Subcutaneous abdominal adipose tissue (tissue), 5 donors: ENCODE data around the gene ADARB2.

ENCODE experiments used
- H3K27ac ChIP-seq: one replicate; pipeline ENCODE4 v1.7.0; 2013; ENCODE audit warnings: low read depth, mild to moderate bottlenecking, inconsistent platforms, low read length, moderate library complexity
- H3K27me3 ChIP-seq, 5 donors: one replicate each; pipeline ENCODE4 v1.7.0; 2013; ENCODE audit warnings: low read length in 5 of 5, inconsistent platforms in 1 of 5; ENCODE audit not compliant: control insufficient read depth in 5 of 5, insufficient read depth in 4 of 5
- H3K36me3 ChIP-seq, 5 donors: one replicate each; pipeline ENCODE4 v1.7.0; 2013; ENCODE audit warnings: low read length in 5 of 5; ENCODE audit not compliant: control insufficient read depth in 5 of 5, insufficient read depth in 5 of 5
- H3K4me1 ChIP-seq, 5 donors: one replicate each; pipeline ENCODE4 v1.7.0; 2013; ENCODE audit warnings: low read length in 5 of 5, mild to moderate bottlenecking in 3 of 5, moderate library complexity in 1 of 5; ENCODE audit not compliant: control insufficient read depth in 5 of 5, insufficient read depth in 5 of 5
- H3K4me3 ChIP-seq, 5 donors: one replicate each; pipeline ENCODE4 v1.7.0; 2013; ENCODE audit warnings: low read length in 5 of 5, low read depth in 1 of 5
- H3K9ac ChIP-seq, 5 donors: one replicate each; pipeline ENCODE4 v1.7.0; 2013; ENCODE audit warnings: low read length in 5 of 5, mild to moderate bottlenecking in 4 of 5, moderate library complexity in 3 of 5
- H3K9me3 ChIP-seq, 5 donors: one replicate each; pipeline ENCODE4 v1.7.0; 2013; ENCODE audit warnings: low read length in 5 of 5; ENCODE audit not compliant: control insufficient read depth in 5 of 5
- donor health status: healthy.
- donor health status: healthy.
- donor health status: healthy.
- donor health status: healthy.
- donor health status: healthy.

The ADARB2 gene

DNA sequence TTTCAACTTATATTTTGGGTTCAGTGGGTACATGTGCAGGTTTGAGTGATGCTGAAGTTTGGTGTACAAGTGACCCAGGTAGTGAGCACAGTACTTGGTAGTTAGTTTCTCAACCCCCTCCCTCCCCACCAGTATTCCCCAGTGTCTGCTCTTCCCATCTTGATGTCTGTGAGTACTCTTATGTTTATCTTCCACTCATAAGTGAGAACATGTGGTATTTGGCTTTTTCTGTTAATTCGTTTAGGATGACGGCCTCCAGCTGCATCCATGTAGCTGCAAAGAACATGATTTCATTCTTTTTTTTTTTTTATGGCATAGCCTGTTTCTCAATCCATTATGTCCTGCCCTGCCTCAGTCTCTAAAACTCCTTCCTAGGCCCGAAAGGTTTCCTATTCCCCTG, 459.0 kb downstream of the ADARB2 start:
- Histone ChIP-seq H3K36me3 (no peaks in the 10 kb centered on the region), H3K9ac (no peak overlapping the region), H3K9me3 (no peaks in the 10 kb centered on the region), H3K4me1 (no peaks in the 10 kb centered on the region), H3K27ac (no peak overlapping the region), H3K4me3 (no peak overlapping the region), H3K27me3 (peaks cover 0 to 4% (median 0%) of the 10 kb centered on the region in 5 donors)

DNA sequence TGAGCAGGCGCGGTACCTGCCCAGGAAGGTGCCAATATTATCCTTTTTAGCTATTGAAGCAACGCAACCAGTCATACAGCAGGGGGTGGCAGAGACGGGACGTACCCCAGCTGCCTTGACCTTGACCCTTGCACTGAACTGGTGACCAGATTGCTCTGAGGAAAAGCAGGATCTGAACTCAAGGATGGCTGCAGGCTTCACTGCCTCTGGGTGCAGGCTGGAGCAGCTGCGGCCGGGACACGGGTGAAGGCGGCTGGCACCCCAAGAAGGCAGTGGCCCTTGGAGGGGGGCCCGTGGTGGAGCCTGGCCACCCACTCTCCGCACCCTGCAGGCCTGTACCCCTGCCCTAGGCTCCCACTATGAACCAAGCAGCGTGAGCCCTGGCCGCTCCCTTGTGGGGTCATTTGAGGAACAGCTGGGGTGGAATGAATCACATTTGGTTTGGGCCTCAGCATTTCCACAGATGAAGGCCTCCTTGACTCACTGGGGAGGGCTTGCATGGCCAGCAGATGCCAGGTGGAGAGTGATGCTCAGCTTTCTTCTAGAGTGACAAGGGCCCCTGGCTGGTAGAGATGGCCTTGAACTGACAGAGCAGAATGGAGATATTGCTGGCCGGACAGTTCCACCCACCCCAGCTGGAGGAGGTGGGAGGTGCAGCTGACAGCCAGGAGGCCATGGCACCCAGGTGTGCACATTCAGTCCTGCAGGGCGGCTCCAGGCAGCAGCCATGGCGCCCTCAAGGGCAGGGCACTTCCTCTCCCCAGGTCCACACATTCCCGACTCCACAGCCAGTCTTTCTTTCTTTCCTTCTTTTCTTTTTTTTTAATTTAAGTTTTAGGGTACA, 462.4 kb downstream of the ADARB2 start:
- H3K27ac ChIP-seq = no peak overlapping the region
- no peak overlapping the region for H3K9ac ChIP-seq
- no peaks in the 10 kb centered on the region for H3K4me1 ChIP-seq
- H3K36me3 ChIP-seq = no peaks in the 10 kb centered on the region
- no peaks in the 10 kb centered on the region for H3K9me3 ChIP-seq
- H3K27me3 ChIP-seq = peaks cover 0 to 4% (median 2%) of the 10 kb centered on the region in 5 donors
- H3K4me3 ChIP-seq = no peak overlapping the region

DNA sequence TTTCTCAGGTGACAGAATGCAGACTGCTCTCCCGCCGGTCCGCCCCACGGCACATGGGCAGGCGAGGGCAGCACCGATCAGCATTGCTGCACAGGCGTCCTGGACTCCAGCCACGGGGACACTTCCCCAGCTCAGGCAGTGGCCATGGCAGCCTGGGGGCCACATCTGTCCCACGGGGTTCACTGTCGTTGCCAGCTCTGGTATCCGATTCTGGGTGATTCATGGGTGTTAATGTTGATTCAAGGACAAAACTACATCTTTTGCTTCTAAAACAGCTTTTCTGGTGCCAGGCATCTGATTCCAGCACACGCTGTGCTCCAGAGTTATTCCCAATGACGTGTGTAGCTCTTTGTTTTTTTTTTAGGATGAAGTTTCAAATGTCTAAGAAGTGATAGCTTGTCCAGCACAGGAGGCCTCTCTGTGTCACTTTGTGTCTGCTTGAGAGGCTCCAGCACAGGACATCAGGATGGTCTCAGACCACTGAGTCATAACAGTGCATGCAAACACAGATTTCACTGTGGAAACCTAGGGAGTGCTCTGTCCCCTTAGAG, 463.1 kb downstream of the ADARB2 start:
- H3K9ac ChIP-seq = no peak overlapping the region
- H3K27me3 ChIP-seq = peaks cover 0 to 4% (median 2%) of the 10 kb centered on the region in 5 donors
- no peak overlapping the region for H3K4me3 ChIP-seq
- no peaks in the 10 kb centered on the region for H3K36me3 ChIP-seq
- H3K4me1 ChIP-seq = no peaks in the 10 kb centered on the region
- H3K27ac ChIP-seq = no peak overlapping the region
- H3K9me3 ChIP-seq = no peaks in the 10 kb centered on the region

DNA sequence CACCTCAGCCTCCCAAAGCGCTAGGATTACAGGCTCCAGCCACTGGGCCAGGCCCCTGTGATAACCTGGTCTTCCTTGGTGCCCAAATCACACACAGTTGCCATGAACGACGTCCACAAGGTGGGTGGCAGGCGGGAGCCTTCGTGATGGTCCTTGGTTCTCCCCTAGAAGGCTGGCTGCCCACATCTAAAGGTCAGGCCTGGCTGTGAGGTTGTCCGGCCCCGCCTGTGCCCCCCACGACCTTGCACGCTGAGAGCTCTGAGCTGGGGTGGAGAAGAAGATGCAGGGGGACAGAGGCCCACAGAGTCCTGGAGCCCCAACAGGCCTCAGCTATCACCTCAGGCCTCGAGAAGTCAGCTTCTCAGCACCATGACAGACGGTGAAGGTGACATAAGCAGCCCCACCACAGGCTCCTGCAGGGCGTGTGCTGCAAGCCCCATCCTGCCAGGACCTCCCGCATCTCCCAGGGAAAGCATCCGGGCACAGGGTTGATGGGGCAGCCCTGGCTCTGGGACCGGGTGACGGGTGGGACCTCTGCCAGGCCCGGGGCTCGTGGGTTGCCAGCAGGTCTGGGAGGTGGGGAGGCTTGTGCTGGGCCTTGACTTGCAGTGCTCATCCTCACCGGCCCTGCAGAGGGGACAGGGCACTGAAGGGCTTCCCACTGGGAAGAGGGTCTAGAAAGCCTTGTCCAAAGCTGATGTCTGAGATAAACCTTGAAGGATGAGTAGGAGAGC, 463.8 kb downstream of the ADARB2 start:
- Histone ChIP-seq H3K27me3 (peaks cover 0 to 4% (median 2%) of the 10 kb centered on the region in 5 donors), H3K36me3 (no peaks in the 10 kb centered on the region), H3K9me3 (no peaks in the 10 kb centered on the region), H3K4me3 (no peak overlapping the region), H3K27ac (no peak overlapping the region), H3K4me1 (no peaks in the 10 kb centered on the region), H3K9ac (no peak overlapping the region)

DNA sequence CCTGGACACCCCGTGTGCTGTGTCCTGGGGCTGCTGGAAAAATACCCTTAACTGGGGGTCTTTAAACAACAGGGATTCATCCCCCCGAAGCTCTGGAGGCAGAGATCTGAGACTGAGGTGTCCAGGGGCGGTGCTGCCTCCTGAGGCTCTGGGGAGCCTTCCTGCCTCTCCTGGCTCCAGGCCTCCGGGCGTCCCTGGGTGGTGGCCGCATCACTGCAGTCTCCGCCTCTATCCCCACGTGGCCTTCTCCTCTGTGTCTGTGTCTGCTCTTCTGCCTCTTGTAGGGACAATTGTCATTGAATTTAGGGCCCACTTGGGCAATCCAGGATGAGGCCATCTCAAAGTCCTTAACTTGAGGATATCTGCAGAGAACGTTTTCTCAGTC, 464.6 kb downstream of the ADARB2 start:
- Histone ChIP-seq H3K9ac (no peak overlapping the region), H3K9me3 (no peaks in the 10 kb centered on the region), H3K4me3 (no peak overlapping the region), H3K4me1 (no peaks in the 10 kb centered on the region), H3K27me3 (peaks cover 0 to 4% (median 2%) of the 10 kb centered on the region in 5 donors), H3K27ac (no peak overlapping the region), H3K36me3 (no peaks in the 10 kb centered on the region)

DNA sequence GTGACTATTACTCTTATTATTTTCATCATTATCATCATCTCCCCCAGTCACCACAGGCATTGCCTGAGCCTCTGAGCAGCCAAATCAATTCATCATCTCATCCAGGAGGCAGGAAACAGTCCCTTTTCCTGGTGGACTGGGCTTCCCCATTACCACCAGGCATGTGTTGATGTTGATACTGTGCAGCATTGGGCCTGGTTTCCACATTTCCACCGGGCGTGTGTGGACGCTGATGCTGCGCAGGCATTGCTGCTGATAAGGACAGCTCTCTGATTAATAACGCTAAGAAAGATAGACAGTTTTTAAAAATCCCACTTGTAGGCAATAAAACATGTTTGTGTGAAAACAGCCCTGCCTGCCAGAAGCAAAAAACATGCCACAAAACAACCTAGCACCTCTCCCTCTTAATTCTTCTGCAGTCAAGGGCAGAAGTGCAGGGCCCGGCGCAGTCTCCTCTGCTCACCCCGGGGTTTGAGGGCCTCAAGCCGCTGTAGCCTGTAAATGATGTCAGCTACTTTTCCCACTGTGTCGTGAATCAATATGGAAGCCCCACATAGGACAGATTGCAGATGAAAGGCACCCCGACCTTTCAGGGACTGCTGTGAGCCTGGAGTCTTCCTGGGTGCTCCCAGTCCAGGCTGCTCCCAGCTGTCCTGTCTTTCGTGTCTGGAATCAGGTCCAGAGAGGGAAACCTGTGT, 465.1 kb downstream of the ADARB2 start:
- peaks cover 0 to 4% (median 2%) of the 10 kb centered on the region in 5 donors for H3K27me3 ChIP-seq
- H3K27ac ChIP-seq = no peak overlapping the region
- H3K36me3 ChIP-seq = no peaks in the 10 kb centered on the region
- H3K9ac ChIP-seq = no peak overlapping the region
- no peaks in the 10 kb centered on the region for H3K9me3 ChIP-seq
- no peaks in the 10 kb centered on the region for H3K4me1 ChIP-seq
- no peak overlapping the region for H3K4me3 ChIP-seq

DNA sequence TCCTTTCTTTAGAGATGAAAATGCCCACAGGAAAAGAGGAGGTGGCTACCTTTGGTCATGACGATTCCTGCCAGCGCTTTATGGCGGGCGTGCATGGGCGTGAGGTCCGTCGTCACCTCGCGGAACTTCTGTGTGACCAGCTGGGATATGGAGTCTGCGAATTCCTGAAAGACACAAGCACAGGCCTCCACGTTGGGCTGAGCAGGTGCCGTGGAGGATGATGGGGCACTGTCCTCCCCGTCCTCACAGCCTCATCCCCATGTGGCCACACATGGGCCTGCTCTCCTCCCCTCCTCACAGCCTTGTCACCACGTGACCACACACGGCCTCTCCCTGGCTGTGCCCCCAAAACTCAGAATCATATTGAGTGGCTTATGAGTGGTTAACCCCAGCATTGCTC, 466.4 kb downstream of the ADARB2 start:
- H3K36me3 ChIP-seq = no peaks in the 10 kb centered on the region
- peaks cover 0 to 4% (median 2%) of the 10 kb centered on the region in 5 donors for H3K27me3 ChIP-seq
- H3K27ac ChIP-seq = no peak overlapping the region
- no peak overlapping the region for H3K9ac ChIP-seq
- H3K4me3 ChIP-seq = no peak overlapping the region
- H3K4me1 ChIP-seq = no peaks in the 10 kb centered on the region
- H3K9me3 ChIP-seq = no peaks in the 10 kb centered on the region

DNA sequence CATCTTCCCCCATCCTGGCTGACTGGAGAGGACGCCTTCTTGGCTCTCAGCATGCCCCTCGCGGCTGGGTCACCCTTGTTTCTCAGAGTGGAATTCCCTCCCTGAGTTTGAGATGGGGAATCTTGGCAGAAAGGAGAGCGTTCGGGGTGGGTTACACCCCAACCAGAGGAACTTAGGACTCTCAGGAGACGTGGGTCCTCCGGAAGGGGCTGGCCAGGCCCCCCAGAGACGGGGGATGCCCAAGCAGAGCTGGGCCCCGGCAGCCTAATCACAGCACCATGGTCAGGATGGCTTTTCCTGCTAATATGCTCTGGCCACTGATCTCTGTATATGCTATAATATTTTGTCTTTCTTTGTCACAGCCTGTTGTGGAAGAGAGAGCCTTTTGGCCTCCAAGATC, 466.8 kb downstream of the ADARB2 start:
- no peaks in the 10 kb centered on the region for H3K9me3 ChIP-seq
- no peak overlapping the region for H3K27ac ChIP-seq
- peaks cover 0 to 4% (median 2%) of the 10 kb centered on the region in 5 donors for H3K27me3 ChIP-seq
- H3K4me3 ChIP-seq = no peak overlapping the region
- H3K36me3 ChIP-seq = no peaks in the 10 kb centered on the region
- no peaks in the 10 kb centered on the region for H3K4me1 ChIP-seq
- no peak overlapping the region for H3K9ac ChIP-seq

DNA sequence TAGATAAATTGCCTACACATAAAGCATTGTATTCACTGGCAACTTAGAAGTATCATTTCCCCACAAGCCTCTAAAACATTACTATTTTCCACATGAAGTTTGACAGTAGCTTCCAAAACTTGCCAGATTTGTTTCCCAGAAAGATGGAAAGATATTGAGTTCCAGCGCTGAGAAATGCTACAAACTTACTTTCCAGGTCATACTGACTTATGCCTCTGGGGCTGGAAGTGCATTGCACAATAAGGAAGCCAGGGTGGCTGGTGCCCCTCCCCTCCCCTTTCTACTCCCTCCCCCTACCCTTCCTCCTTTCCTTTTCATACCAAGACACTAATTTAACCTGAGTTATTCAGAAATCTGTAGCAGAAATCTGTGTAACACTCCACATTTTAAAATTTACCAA, 468.5 kb downstream of the ADARB2 start:
- H3K4me3 ChIP-seq = no peak overlapping the region
- no peak overlapping the region for H3K27ac ChIP-seq
- H3K9ac ChIP-seq = no peak overlapping the region
- no peaks in the 10 kb centered on the region for H3K4me1 ChIP-seq
- H3K27me3 ChIP-seq = peaks cover 0 to 4% (median 2%) of the 10 kb centered on the region in 5 donors
- H3K36me3 ChIP-seq = no peaks in the 10 kb centered on the region
- no peaks in the 10 kb centered on the region for H3K9me3 ChIP-seq
